D721Med (cell line): ENCODE data around the gene CDK5RAP2.
"Not testable (repeated sequence)": the region's sequence is repeated elsewhere in the genome, so short reads cannot be mapped to it uniquely, and the experiment has no call there.

ENCODE experiments used
- DNase-seq: peaks from one replicate; pipeline ENCODE4 v3.0.0; 2011; ENCODE audit warnings: low spot score; ENCODE audit not compliant: insufficient read length
- FAIRE-seq: peaks from 2 replicates; lab custom pipeline; 2011; peaks lifted over from hg19 to GRCh38; lab: Jason Lieb, UNC
- CTCF ChIP-seq: IDR thresholded peaks from 2 replicates; pipeline ENCODE4 v1.5.1; 2012; ENCODE audit warnings: mild to moderate bottlenecking, control low read depth; ENCODE audit not compliant: insufficient read depth; ENCODE audit errors: missing control alignments

Gene CDK5RAP2

GRCh38 chr9:120580051-120580896, at the start of gene CDK5RAP2:
Gene CDK5RAP2, minus strand, starts transcription at chr9:120580167. Its CDS starts 189 bp downstream, at chr9:120579978.
- DNase-seq (peak; percentile 78), FAIRE-seq (peak; percentile 11)
- no peak for TF ChIP-seq CTCF

- not testable (repeated sequence) for DNase-seq, FAIRE-seq
Measured at GRCh38 chr9:120628925-120629497, 49.0 kb upstream of the CDK5RAP2 start.

- DNase-seq (no peak), FAIRE-seq (no peak)
- no peak for TF ChIP-seq CTCF
Measured at GRCh38 chr9:120628207-120628924, 48.4 kb upstream of the CDK5RAP2 start.

GRCh38 chr9:120627073-120627472, 47.1 kb upstream of the CDK5RAP2 start:
- no peak for DNase-seq
- no peak for TF ChIP-seq CTCF
- no peak for FAIRE-seq

- FAIRE-seq (no peak), DNase-seq (no peak)
- TF ChIP-seq CTCF, result no peak
Measured at GRCh38 chr9:120626512-120626911, 46.5 kb upstream of the CDK5RAP2 start.

GRCh38 chr9:120625222-120625621, 45.3 kb upstream of the CDK5RAP2 start:
- FAIRE-seq, result no peak
- no peak for DNase-seq
- TF ChIP-seq CTCF, result no peak

- no peak for TF ChIP-seq CTCF
- FAIRE-seq, result no peak
- DNase-seq, result no peak
Measured at GRCh38 chr9:120622790-120623189, 42.8 kb upstream of the CDK5RAP2 start.
